Measurements from ENCODE around the gene LRP1.

Gene LRP1

GRCh38 chr12:57166971-57167371 is 38.7 kb downstream of the LRP1 start:
- Histone ChIP-seq H2AFZ (ENCODE audit: low read length) (no peak overlapping the region), H3K4me1 (ENCODE audit: insufficient read depth, low read length, poor library complexity, severe bottlenecking) (no peaks in the 10 kb centered on the region), H3K79me2 (ENCODE audit: insufficient read depth, low read length) (no peaks in the 10 kb centered on the region), H4K20me1 (ENCODE audit: insufficient read depth, low read length, poor library complexity, severe bottlenecking) (no peaks in the 10 kb centered on the region), H3K9me3 (ENCODE audit: insufficient read depth, low read depth, low read length) (no peaks in the 10 kb centered on the region), H3K4me2 (ENCODE audit: low read depth, low read length, poor library complexity, severe bottlenecking) (no peak overlapping the region), H3K4me3 (ENCODE audit: low read length, poor library complexity, severe bottlenecking) (no peak overlapping the region), H3F3A (ENCODE audit: low read depth) (no peaks in the 10 kb centered on the region), H3K36me3 (ENCODE audit: insufficient read depth, low read length) (no peaks in the 10 kb centered on the region), H3K27me3 (ENCODE audit: insufficient read depth, low read length, poor library complexity, severe bottlenecking) (no peaks in the 10 kb centered on the region), H3K9ac (ENCODE audit: low read depth, low read length, poor library complexity, severe bottlenecking) (no peak overlapping the region), H3K9me2 (replicated peaks; ENCODE audit: low read depth, low read length) (no peaks in the 10 kb centered on the region)
- TF ChIP-seq CTCF (conservative IDR thresholded peaks at IDR 0.05; ENCODE audit: low read length) (no peak), EZH2phosphoT487 (IDR thresholded peaks at IDR 0.05; ENCODE audit: borderline replicate concordance) (no peak)

DNA sequence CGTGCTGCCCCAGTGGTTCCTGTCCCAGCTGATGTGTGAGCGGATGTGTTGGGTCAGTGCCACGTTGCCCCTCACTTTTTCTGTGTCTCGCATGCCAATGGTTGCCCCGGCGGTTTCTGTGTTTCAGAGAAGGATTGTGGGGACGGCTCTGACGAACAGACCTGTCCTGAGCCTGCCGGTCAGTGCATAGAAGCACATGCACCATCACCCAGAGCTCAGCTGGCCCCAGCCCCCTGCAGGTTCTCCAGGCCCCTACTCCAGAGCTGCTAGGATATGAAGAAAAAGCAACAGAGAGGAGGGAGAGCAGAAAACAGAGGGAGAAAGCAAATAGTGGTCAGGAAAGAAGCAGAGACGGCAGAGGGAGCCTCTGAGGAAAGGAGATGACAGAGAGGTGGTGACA is 39.8 kb downstream of the LRP1 start:
- no peak overlapping the region for H2AFZ ChIP-seq (ENCODE audit: low read length)
- no peaks in the 10 kb centered on the region for H3K36me3 ChIP-seq (ENCODE audit: insufficient read depth, low read length)
- no peak overlapping the region for H3K4me3 ChIP-seq (ENCODE audit: low read length, poor library complexity, severe bottlenecking)
- H3K9ac ChIP-seq (ENCODE audit: low read depth, low read length, poor library complexity, severe bottlenecking): no peak overlapping the region
- TF ChIP-seq EZH2phosphoT487 (IDR thresholded peaks at IDR 0.05; ENCODE audit: borderline replicate concordance) (no peak), CTCF (conservative IDR thresholded peaks at IDR 0.05; ENCODE audit: low read length) (no peak)
- no peak overlapping the region for H3K4me2 ChIP-seq (ENCODE audit: low read depth, low read length, poor library complexity, severe bottlenecking)
- H3K9me3 ChIP-seq (ENCODE audit: insufficient read depth, low read depth, low read length): no peaks in the 10 kb centered on the region
- no peaks in the 10 kb centered on the region for H3K79me2 ChIP-seq (ENCODE audit: insufficient read depth, low read length)
- H3K9me2 ChIP-seq (replicated peaks; ENCODE audit: low read depth, low read length): no peaks in the 10 kb centered on the region
- H4K20me1 ChIP-seq (ENCODE audit: insufficient read depth, low read length, poor library complexity, severe bottlenecking): no peaks in the 10 kb centered on the region
- no peaks in the 10 kb centered on the region for H3K27me3 ChIP-seq (ENCODE audit: insufficient read depth, low read length, poor library complexity, severe bottlenecking)
- no peaks in the 10 kb centered on the region for H3F3A ChIP-seq (ENCODE audit: low read depth)
- no peaks in the 10 kb centered on the region for H3K4me1 ChIP-seq (ENCODE audit: insufficient read depth, low read length, poor library complexity, severe bottlenecking)

GRCh38 chr12:57169046-57169795 is 40.9 kb downstream of the LRP1 start:
- H3K36me3 ChIP-seq (ENCODE audit: insufficient read depth, low read length): no peaks in the 10 kb centered on the region
- H3K27me3 ChIP-seq (ENCODE audit: insufficient read depth, low read length, poor library complexity, severe bottlenecking): no peaks in the 10 kb centered on the region
- H3K9me2 ChIP-seq (replicated peaks; ENCODE audit: low read depth, low read length): no peaks in the 10 kb centered on the region
- no peaks in the 10 kb centered on the region for H4K20me1 ChIP-seq (ENCODE audit: insufficient read depth, low read length, poor library complexity, severe bottlenecking)
- no peak overlapping the region for H3K4me3 ChIP-seq (ENCODE audit: low read length, poor library complexity, severe bottlenecking)
- H3F3A ChIP-seq (ENCODE audit: low read depth): no peaks in the 10 kb centered on the region
- H3K79me2 ChIP-seq (ENCODE audit: insufficient read depth, low read length): no peaks in the 10 kb centered on the region
- H3K4me2 ChIP-seq (ENCODE audit: low read depth, low read length, poor library complexity, severe bottlenecking): no peak overlapping the region
- no peak for TF ChIP-seq CTCF (conservative IDR thresholded peaks at IDR 0.05; ENCODE audit: low read length)
- no peak for TF ChIP-seq EZH2phosphoT487 (IDR thresholded peaks at IDR 0.05; ENCODE audit: borderline replicate concordance)
- H2AFZ ChIP-seq (ENCODE audit: low read length): no peak overlapping the region
- no peaks in the 10 kb centered on the region for H3K4me1 ChIP-seq (ENCODE audit: insufficient read depth, low read length, poor library complexity, severe bottlenecking)
- H3K9me3 ChIP-seq (ENCODE audit: insufficient read depth, low read depth, low read length): no peaks in the 10 kb centered on the region
- H3K9ac ChIP-seq (ENCODE audit: low read depth, low read length, poor library complexity, severe bottlenecking): no peak overlapping the region

Data from Loucy (cell line).